Measurements from ENCODE around the gene KLF3.

KLF3 gene

DNA sequence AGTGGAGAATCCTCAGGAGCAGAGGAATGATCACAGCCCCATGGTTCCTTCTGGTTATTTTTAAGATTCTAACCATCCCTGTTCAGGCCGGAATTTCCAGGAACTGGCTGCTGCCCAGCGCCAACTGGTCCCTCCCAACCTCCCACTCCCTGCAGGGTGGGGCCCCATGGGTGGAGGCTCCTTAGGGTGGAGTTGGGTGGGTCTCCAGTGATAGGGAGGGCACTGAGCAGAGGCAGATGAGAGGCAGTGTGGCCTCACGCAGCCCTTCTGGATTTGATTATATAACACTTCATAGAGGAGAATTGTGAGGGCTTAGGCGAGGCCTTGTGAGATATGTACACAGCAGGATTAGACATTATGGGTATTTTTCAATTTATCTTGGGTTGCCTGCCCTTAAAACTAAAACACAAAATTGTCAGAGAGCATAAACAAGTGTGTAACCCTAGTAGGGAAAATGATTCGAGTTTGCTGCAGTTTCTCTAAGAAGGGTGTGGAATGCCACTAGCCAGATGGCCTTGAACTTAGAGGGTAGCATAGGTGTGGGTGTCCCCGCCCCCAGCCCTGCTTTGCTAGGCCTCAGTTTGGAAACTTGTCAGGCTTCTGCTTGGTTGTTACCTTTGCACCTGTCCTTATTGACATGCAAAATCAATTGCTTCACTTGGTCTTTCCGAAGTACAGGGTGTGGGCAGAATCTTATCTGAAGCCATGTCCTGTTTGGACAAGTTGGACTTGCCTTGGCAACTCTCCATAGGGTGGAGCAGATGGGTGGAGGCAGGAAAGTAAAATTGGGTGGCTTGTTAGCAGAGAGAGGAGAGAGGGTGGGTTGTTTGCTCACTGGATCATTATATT lies 9.4 kb downstream of the KLF3 start:
- no peak for DNase-seq (ENCODE audit: low read depth, low spot score)

DNA sequence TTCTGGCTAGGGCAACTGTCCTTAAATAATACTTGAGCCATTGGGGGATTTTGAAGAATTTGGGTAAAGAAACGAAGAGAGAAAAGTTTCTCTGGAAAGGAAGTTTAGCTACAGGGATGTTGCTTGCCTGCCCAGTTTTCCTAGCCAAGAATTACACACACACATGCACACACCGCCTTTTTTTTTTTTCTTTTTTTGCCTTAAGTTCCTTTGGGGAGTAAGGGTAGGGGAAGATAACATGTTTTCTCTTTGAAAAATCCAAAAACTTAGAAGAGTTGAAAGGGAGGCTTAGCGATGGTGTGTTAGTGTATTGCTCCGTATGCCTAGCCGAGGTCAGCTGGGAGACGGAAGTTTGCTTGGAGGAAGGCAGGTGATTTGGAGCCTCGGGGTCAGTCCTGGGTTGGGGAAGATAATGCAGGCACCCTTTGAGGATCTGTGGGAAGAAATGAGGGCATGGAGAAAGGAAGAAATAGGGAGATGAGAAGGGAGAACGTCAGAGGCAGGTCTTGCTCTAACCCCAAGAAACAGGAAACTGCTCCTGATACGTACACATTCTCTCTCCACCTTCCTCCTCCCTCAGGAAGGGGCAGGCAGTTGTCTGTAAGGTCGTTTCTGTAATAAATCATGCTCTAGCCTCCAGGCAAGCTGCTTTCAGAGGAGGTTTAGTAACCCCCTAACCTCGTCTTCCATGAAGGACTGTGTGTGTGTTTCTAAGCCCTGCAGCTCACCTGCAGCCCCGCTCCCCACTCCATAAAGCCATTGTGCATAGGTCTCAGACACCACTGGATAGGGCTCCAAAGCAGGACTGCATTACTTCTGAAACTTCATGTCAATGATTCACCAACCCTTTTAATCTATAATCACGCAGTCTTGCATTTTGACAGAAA lies 10.5 kb downstream of the KLF3 start:
- H3K9me3 ChIP-seq (ENCODE audit: control insufficient read depth, insufficient read depth, low read length), result no peaks in the 10 kb centered on the region
- peaks cover 17% of the 10 kb centered on the region for H3K4me1 ChIP-seq (ENCODE audit: control insufficient read depth, insufficient read depth, low read length)
- H3K4me3 ChIP-seq (ENCODE audit: low read length), result no peak overlapping the region
- no peaks in the 10 kb centered on the region for H3K36me3 ChIP-seq (ENCODE audit: control insufficient read depth, insufficient read depth, low read length)
- no peaks in the 10 kb centered on the region for H3K27me3 ChIP-seq (ENCODE audit: control insufficient read depth, insufficient read depth, low read length)
- no CpG with 5 or more reads among the region's 13 CpGs for WGBS (ENCODE audit: insufficient coverage, insufficient read length)
- no peak for DNase-seq (ENCODE audit: low read depth, low spot score)
- no peak overlapping the region for H3K27ac ChIP-seq (ENCODE audit: low read length)

More for the DNA sequence above, 9.4 kb downstream of the KLF3 start:
- no CpG with 5 or more reads among the region's 7 CpGs for WGBS (ENCODE audit: insufficient coverage, insufficient read length)
- Histone ChIP-seq H3K4me1 (ENCODE audit: control insufficient read depth, insufficient read depth, low read length) (peaks cover 17% of the 10 kb centered on the region), H3K9me3 (ENCODE audit: control insufficient read depth, insufficient read depth, low read length) (no peaks in the 10 kb centered on the region), H3K4me3 (ENCODE audit: low read length) (no peak overlapping the region), H3K27me3 (ENCODE audit: control insufficient read depth, insufficient read depth, low read length) (no peaks in the 10 kb centered on the region), H3K27ac (ENCODE audit: low read length) (no peak overlapping the region), H3K36me3 (ENCODE audit: control insufficient read depth, insufficient read depth, low read length) (no peaks in the 10 kb centered on the region)

DNA sequence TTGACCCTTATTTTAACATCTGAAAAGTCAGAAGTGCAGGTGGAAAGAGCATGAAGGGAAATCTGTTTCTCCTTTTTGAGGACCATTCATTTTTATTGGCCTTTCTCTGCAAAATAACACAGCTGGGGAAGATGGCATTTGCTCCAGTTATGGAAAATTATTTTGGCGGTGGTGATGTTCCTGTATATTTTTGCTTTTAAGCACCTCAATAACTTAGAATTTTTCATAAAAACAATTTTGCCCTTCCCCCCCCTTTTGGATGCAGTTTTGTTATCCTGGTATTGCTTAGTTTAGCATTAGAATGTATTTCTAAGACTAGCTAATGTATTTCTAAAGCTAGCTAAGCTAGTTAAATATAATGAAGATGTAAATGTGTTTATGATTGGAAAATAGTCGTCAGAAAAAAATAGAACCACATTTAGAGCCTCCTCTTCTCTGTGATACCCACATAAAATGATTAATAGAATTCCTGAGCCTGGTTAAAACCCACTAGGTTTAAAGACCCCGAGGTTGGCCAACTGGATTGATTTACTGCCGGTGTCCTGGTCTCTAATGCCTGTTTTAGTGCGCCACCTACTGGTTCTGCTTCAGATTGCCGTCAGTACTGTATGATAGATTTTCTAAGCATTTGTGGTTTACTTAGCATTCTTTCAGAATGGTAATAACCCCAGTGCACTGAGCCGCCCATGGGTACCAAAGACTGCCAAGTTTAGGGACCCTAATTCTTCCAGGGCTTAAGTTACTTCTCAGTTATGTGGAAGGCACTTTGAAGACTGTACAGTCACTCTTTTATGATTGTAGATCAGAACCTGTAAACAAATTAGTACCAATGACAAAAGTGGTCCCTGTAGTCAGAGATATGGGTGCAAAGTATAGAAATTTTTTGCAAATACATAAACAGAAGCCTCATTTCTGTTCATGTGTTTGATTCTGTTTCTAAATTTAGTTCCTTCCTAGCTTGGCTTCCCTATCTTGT lies 11.4 kb downstream of the KLF3 start:
- H3K27ac ChIP-seq (ENCODE audit: low read length), result no peak overlapping the region
- H3K9me3 ChIP-seq (ENCODE audit: control insufficient read depth, insufficient read depth, low read length), result no peaks in the 10 kb centered on the region
- H3K27me3 ChIP-seq (ENCODE audit: control insufficient read depth, insufficient read depth, low read length), result no peaks in the 10 kb centered on the region
- no CpG with 5 or more reads among the region's 7 CpGs for WGBS (ENCODE audit: insufficient coverage, insufficient read length)
- H3K4me1 ChIP-seq (ENCODE audit: control insufficient read depth, insufficient read depth, low read length), result peaks cover 17% of the 10 kb centered on the region
- H3K4me3 ChIP-seq (ENCODE audit: low read length), result no peak overlapping the region
- peak; percentile 61 for DNase-seq (ENCODE audit: low read depth, low spot score)
- no peaks in the 10 kb centered on the region for H3K36me3 ChIP-seq (ENCODE audit: control insufficient read depth, insufficient read depth, low read length)

DNA sequence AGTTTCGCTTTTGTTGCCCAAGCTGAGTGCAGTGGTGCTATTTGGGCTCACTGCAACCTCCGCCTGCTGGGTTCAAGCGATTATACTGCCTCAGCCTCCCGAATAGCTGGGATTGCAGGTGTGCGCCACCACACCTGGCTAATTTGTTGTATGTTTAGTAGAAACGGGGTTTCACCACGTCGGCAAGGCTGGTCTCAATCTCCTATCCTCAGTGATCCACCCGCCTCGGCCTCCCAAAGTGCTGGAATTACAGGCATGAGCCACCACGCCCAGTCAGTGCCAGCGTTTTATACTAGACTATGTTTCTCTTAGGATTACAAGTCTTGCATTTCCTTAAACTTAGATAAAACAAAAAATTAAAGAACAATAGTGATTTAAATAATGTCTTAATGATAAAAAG lies 13.0 kb downstream of the KLF3 start:
- no peaks in the 10 kb centered on the region for H3K36me3 ChIP-seq (ENCODE audit: control insufficient read depth, insufficient read depth, low read length)
- H3K27ac ChIP-seq (ENCODE audit: low read length), result no peak overlapping the region
- H3K9me3 ChIP-seq (ENCODE audit: control insufficient read depth, insufficient read depth, low read length), result no peaks in the 10 kb centered on the region
- H3K4me1 ChIP-seq (ENCODE audit: control insufficient read depth, insufficient read depth, low read length), result peaks cover 14% of the 10 kb centered on the region
- no peak for DNase-seq (ENCODE audit: low read depth, low spot score)
- WGBS (ENCODE audit: insufficient coverage, insufficient read length), result no CpG with 5 or more reads among the region's 12 CpGs
- H3K4me3 ChIP-seq (ENCODE audit: low read length), result no peak overlapping the region
- H3K27me3 ChIP-seq (ENCODE audit: control insufficient read depth, insufficient read depth, low read length), result no peaks in the 10 kb centered on the region

DNA sequence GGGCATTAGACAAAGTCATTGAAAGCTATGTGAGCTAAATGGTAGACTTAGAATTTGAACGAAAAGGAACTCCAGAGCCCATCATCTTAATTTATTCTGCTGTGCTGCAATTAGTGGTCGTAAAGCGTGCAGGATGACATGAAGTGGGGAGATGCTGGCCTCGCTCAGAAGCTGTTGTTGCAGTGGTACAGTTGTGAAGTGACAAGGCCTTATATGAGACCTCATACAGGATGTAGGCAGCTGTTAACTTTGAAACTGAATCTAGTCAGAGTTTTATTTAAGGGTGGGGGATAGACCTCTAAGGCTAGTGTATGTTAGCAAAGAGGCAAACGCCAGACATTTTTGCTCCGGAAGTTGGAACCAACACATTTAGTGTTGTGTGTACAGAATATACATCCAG lies 13.4 kb downstream of the KLF3 start:
- WGBS (ENCODE audit: insufficient coverage, insufficient read length), result no CpG with 5 or more reads among the region's 6 CpGs
- no peaks in the 10 kb centered on the region for H3K9me3 ChIP-seq (ENCODE audit: control insufficient read depth, insufficient read depth, low read length)
- peaks cover 10% of the 10 kb centered on the region for H3K4me1 ChIP-seq (ENCODE audit: control insufficient read depth, insufficient read depth, low read length)
- no peak overlapping the region for H3K4me3 ChIP-seq (ENCODE audit: low read length)
- H3K36me3 ChIP-seq (ENCODE audit: control insufficient read depth, insufficient read depth, low read length), result no peaks in the 10 kb centered on the region
- DNase-seq (ENCODE audit: low read depth, low spot score), result no peak
- H3K27me3 ChIP-seq (ENCODE audit: control insufficient read depth, insufficient read depth, low read length), result no peaks in the 10 kb centered on the region
- no peak overlapping the region for H3K27ac ChIP-seq (ENCODE audit: low read length)

DNA sequence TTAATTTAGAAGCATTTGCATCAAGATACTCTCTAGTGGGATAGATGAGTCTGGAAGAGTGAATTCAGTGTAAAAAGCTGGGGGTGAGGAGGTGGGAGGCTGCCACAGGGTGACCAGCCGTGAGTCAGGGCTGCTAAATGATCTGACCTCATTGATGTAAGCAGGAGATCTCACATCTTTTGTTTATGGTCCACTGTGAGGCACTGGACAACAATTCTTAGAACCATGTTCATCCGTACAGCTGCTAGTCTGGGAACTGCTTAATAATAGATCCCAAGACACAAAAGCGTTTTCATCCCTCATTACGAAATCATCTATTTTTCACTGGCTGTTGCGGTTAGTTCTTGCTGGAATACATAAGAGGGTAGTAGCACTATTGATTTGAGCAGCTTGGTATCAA lies 14.1 kb downstream of the KLF3 start:
- Histone ChIP-seq H3K36me3 (ENCODE audit: control insufficient read depth, insufficient read depth, low read length) (no peaks in the 10 kb centered on the region), H3K9me3 (ENCODE audit: control insufficient read depth, insufficient read depth, low read length) (no peaks in the 10 kb centered on the region), H3K27ac (ENCODE audit: low read length) (no peak overlapping the region), H3K4me3 (ENCODE audit: low read length) (no peak overlapping the region), H3K4me1 (ENCODE audit: control insufficient read depth, insufficient read depth, low read length) (peaks cover 3% of the 10 kb centered on the region; the same call in 1 of the 2 replicates), H3K27me3 (ENCODE audit: control insufficient read depth, insufficient read depth, low read length) (no peaks in the 10 kb centered on the region)
- WGBS (ENCODE audit: insufficient coverage, insufficient read length), result no CpG with 5 or more reads among the region's 5 CpGs
- DNase-seq (ENCODE audit: low read depth, low spot score), result no peak

DNA sequence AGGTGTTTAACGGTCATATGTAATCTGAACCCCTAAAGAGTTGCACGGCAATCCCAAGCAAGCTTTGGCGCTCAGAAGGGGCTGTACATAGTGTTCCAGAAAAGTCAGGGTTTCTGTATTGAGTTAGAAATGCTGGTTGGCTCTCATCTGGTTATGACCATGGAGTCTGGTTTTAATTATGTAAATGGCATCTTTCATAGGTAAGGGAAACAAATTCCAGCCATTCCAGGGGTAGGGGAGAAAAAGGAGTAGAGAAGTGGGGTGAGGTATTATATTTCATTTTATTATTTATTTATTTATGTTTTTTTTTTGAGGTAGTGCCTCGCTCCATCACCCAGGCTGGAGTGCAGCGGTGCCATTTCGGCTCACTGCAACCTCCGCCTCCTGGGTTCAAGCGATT lies 15.9 kb downstream of the KLF3 start:
- no peak overlapping the region for H3K4me3 ChIP-seq (ENCODE audit: low read length)
- no peak overlapping the region for H3K27ac ChIP-seq (ENCODE audit: low read length)
- no peaks in the 10 kb centered on the region for H3K9me3 ChIP-seq (ENCODE audit: control insufficient read depth, insufficient read depth, low read length)
- no peaks in the 10 kb centered on the region for H3K4me1 ChIP-seq (ENCODE audit: control insufficient read depth, insufficient read depth, low read length)
- H3K27me3 ChIP-seq (ENCODE audit: control insufficient read depth, insufficient read depth, low read length), result no peaks in the 10 kb centered on the region
- DNase-seq (ENCODE audit: low read depth, low spot score), result no peak
- no CpG with 5 or more reads among the region's 8 CpGs for WGBS (ENCODE audit: insufficient coverage, insufficient read length)
- no peaks in the 10 kb centered on the region for H3K36me3 ChIP-seq (ENCODE audit: control insufficient read depth, insufficient read depth, low read length)

DNA sequence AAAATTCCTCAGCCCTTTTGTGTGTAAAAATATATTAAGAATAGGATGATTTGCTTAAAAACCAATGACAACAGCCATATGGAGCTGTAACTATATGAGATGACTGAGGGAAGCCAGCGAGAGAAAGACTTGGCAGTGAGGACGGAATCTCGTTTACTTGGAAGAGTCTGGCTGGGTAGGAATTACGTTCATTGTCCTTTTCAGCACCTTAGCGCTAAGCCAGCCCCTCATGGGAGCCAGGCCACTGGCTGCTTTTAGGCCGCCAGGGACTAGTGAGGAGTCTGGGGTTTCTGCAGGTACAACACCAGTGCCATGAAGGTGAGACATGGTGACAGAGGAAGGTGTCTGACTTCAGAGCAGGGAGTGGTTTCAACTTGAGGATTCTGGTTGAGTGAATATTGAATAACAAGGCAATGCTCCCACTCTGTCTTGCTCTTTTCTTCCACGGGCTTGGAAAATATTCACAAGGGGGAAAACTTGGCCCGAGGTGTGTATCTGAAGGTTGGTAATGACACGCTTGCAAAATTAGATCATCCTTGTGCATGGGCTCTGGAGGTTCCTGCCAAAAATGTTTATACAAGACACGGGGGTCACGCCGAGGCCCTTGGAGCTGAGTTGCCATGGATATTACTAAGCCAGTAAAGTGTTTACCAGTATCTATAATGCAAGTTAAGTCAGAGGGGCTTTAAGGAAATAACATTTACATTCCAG lies 17.4 kb downstream of the KLF3 start:
- no CpG with 5 or more reads among the region's 12 CpGs for WGBS (ENCODE audit: insufficient coverage, insufficient read length)
- no peak for DNase-seq (ENCODE audit: low read depth, low spot score)
- Histone ChIP-seq H3K9me3 (ENCODE audit: control insufficient read depth, insufficient read depth, low read length) (no peaks in the 10 kb centered on the region), H3K27me3 (ENCODE audit: control insufficient read depth, insufficient read depth, low read length) (no peaks in the 10 kb centered on the region), H3K4me3 (ENCODE audit: low read length) (no peak overlapping the region), H3K36me3 (ENCODE audit: control insufficient read depth, insufficient read depth, low read length) (no peaks in the 10 kb centered on the region), H3K27ac (ENCODE audit: low read length) (no peak overlapping the region), H3K4me1 (ENCODE audit: control insufficient read depth, insufficient read depth, low read length) (no peaks in the 10 kb centered on the region)

DNA sequence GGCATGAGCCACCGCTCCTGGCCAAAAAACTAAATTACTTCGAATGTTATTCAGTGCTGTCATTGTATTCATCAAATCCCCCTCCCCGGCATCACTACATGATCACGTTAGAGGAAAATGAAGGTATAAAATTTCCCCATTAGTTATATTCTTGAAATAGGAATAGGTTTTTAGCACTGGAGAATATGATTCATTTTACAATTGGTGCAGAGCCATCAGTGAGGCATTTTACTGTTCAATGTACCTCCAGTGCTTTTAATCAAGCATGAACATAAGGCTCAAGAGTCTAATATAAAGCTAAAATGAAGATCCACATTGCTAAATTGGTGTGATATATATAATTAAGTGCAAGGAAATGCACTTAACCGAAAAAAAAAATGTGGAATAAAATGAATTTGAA lies 18.3 kb downstream of the KLF3 start:
- no peak for DNase-seq (ENCODE audit: low read depth, low spot score)
- no peaks in the 10 kb centered on the region for H3K9me3 ChIP-seq (ENCODE audit: control insufficient read depth, insufficient read depth, low read length)
- no peaks in the 10 kb centered on the region for H3K4me1 ChIP-seq (ENCODE audit: control insufficient read depth, insufficient read depth, low read length)
- H3K27me3 ChIP-seq (ENCODE audit: control insufficient read depth, insufficient read depth, low read length), result no peaks in the 10 kb centered on the region
- H3K36me3 ChIP-seq (ENCODE audit: control insufficient read depth, insufficient read depth, low read length), result no peaks in the 10 kb centered on the region
- H3K27ac ChIP-seq (ENCODE audit: low read length), result no peak overlapping the region
- H3K4me3 ChIP-seq (ENCODE audit: low read length), result no peak overlapping the region
- 100% methylated on average over 1 of the region's 5 CpGs for WGBS (ENCODE audit: insufficient coverage, insufficient read length)

Data from iPS DF 6.9 (cell line).